SU-DHL-6 (cell line): Measurements from ENCODE around the gene NKX1-2.

ENCODE experiments used
- H2AFZ ChIP-seq: fragments of 200-600 bp; sonication (generic); 2 replicates; pipeline ENCODE4 v1.6.1; 2014; ENCODE audit warnings: low read depth, mild to moderate bottlenecking, moderate library complexity, mixed read lengths, antibody characterized with exemption, low read length; ENCODE audit not compliant: severe bottlenecking
- H3F3A ChIP-seq: fragments of 200-600 bp; shearing (Covaris generic); 2 replicates; pipeline ENCODE4 v1.6.0; 2016; ENCODE audit warnings: antibody characterized with exemption, mild to moderate bottlenecking; ENCODE audit not compliant: insufficient read depth
- H3K27ac ChIP-seq: fragments of 200-600 bp; sonication (generic); 2 replicates; pipeline ENCODE4 v1.5.1; 2016; ENCODE audit warnings: low read depth, mild to moderate bottlenecking, low read length, moderate library complexity, mixed read lengths
- H3K27me3 ChIP-seq: fragments of 200-600 bp; sonication (generic), shearing (Covaris generic); 2 replicates; pipeline ENCODE4 v1.6.0; 2014; ENCODE audit warnings: mild to moderate bottlenecking, low read length
- H3K36me3 ChIP-seq: fragments of 200-600 bp; sonication (generic); 2 replicates; pipeline ENCODE4 v1.6.1; 2014; ENCODE audit warnings: mild to moderate bottlenecking, low read length, mixed read lengths
- H3K4me2 ChIP-seq: fragments of 300-600, 200-600 bp; shearing (Covaris generic), sonication (generic); 2 replicates; pipeline ENCODE4 v1.6.0; 2014; ENCODE audit warnings: low read length, low read depth, mild to moderate bottlenecking; ENCODE audit not compliant: poor library complexity, severe bottlenecking
- H3K4me3 ChIP-seq: fragments of 200-600 bp; sonication (generic); 2 replicates; pipeline ENCODE4 v1.5.1; 2014; ENCODE audit warnings: antibody characterized with exemption, low read length, mild to moderate bottlenecking, mixed read lengths; ENCODE audit not compliant: insufficient read depth, poor library complexity, severe bottlenecking
- H3K79me2 ChIP-seq: fragments of 200-600 bp; sonication (generic); 2 replicates; pipeline ENCODE4 v1.6.1; 2014; ENCODE audit warnings: mild to moderate bottlenecking, low read length, moderate library complexity; ENCODE audit not compliant: insufficient read depth
- H3K9ac ChIP-seq: fragments of 200-600 bp; sonication (generic); 2 replicates; pipeline ENCODE4 v1.7.0; 2014; ENCODE audit warnings: mild to moderate bottlenecking, low read length
- H3K9me2 ChIP-seq: fragments of 200-600 bp; sonication (generic); replicated peaks from 2 replicates; pipeline ENCODE4 v1.6.1; 2014; ENCODE audit warnings: low read length; ENCODE audit not compliant: insufficient read depth
- H3K9me3 ChIP-seq: fragments of 200-600 bp; sonication (generic); 2 replicates; pipeline ENCODE4 v1.6.1; 2014; ENCODE audit warnings: low read length, mixed read lengths; ENCODE audit not compliant: insufficient read depth
- H4K20me1 ChIP-seq: fragments of 200-600 bp; sonication (generic); 2 replicates; pipeline ENCODE4 v1.6.1; 2014; ENCODE audit warnings: low read depth, mild to moderate bottlenecking, antibody characterized with exemption, low read length, moderate library complexity, mixed read lengths
- EZH2phosphoT487 ChIP-seq: fragments of 200-600 bp; sonication (generic), shearing (Covaris generic); conservative IDR thresholded peaks from 2 replicates; pipeline ENCODE4 v1.6.1; 2018; ENCODE audit warnings: mild to moderate bottlenecking, antibody characterized with exemption, low read length, moderate library complexity, mixed read lengths
- TF ChIP-seq, protein P1 (sequence below): fragments of 200-600 bp; sonication (generic); IDR thresholded peaks from one replicate; pipeline ENCODE4 v1.5.1; 2017; ENCODE audit warnings: antibody characterized with exemption, mild to moderate bottlenecking, low read length, moderate library complexity; ENCODE audit not compliant: insufficient read depth, poor library complexity, severe bottlenecking

NKX1-2 gene

DNA sequence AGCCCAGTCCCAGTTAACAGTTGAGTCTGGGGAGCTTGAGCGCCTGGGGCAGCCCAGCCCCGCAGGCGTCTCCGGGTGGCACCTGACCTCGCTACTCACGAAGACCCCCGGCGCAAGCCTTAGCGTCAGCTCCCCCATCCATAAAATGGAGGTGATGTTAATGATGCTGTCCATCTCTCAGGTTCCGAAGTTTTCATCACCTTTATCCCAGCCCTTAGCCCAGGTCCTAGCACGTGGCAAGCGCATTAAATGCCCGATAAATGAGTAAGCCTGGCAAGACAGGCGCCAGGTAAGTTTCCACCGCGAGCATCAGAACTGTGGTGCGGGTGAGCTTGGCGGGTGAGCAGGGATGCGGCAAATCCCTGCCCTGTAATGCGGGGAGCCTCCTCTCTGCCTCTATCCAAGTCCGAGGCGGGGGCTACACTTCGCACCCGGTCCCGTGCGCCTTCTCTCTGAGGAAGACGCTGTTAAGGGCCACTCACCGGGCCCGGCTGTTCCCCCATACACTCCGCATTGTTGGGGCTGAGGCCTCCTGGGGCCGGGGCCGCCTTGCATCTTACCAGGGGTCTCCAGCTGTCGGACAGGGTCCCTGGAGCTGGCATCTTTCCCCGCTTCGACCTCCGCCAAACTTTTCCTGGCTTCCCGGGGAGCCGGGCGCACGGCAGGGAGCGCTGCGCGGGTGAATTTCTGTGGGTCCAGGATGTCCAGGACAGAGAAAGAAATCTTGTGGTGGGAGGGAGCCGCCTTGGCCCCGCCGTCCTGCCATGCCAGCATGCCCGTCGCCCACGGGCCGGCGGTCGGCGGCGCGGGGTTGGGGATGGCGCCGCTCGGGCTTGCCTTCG lies 444 bp downstream of the NKX1-2 start:
- H3K27me3 ChIP-seq: 0 out of 2 replicates have a peak, but pooled peaks cover 3% of the 10 kb centered on the region
- no peaks in the 10 kb centered on the region for H3K9me2 ChIP-seq
- H3K4me3 ChIP-seq: no peak overlapping the region
- no peaks in the 10 kb centered on the region for H3K79me2 ChIP-seq
- H4K20me1 ChIP-seq: no peaks in the 10 kb centered on the region
- no peak for TF ChIP-seq EZH2phosphoT487
- TF ChIP-seq, protein P1, sequence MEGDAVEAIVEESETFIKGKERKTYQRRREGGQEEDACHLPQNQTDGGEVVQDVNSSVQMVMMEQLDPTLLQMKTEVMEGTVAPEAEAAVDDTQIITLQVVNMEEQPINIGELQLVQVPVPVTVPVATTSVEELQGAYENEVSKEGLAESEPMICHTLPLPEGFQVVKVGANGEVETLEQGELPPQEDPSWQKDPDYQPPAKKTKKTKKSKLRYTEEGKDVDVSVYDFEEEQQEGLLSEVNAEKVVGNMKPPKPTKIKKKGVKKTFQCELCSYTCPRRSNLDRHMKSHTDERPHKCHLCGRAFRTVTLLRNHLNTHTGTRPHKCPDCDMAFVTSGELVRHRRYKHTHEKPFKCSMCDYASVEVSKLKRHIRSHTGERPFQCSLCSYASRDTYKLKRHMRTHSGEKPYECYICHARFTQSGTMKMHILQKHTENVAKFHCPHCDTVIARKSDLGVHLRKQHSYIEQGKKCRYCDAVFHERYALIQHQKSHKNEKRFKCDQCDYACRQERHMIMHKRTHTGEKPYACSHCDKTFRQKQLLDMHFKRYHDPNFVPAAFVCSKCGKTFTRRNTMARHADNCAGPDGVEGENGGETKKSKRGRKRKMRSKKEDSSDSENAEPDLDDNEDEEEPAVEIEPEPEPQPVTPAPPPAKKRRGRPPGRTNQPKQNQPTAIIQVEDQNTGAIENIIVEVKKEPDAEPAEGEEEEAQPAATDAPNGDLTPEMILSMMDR: no peak
- no peak overlapping the region for H2AFZ ChIP-seq
- H3K4me2 ChIP-seq: no peak overlapping the region
- H3F3A ChIP-seq: no peaks in the 10 kb centered on the region
- no peak overlapping the region for H3K27ac ChIP-seq
- H3K9ac ChIP-seq: no peak overlapping the region
- no peaks in the 10 kb centered on the region for H3K36me3 ChIP-seq
- no peaks in the 10 kb centered on the region for H3K9me3 ChIP-seq

DNA sequence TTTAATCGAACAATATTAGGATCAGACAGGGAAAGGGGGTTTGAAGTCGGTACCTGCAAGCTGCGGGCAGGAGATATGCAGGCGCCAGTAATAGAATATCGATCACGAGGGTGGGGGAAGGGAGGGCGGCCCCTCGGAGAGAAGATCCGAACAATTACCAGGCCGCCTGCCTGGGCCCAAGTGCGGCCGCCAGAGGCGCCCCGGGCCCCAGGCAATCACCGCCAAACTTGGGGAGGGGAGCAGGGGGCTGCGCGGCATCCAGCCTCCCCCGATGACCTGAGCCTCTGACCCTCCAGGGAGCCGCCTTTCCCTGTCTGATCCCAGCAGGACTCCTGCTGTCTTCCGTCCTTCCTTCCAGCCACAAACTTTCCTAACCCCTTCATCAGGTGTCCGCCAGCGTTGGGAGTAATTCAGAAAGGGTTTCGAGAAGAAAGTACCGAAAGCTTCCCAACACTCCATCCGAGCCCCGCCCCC lies 1.1 kb downstream of the NKX1-2 start:
- no peak overlapping the region for H3K9ac ChIP-seq
- H3K27ac ChIP-seq: no peak overlapping the region
- no peak overlapping the region for H3K4me3 ChIP-seq
- 0 out of 2 replicates have a peak, but pooled peaks cover 3% of the 10 kb centered on the region for H3K27me3 ChIP-seq
- no peaks in the 10 kb centered on the region for H3K36me3 ChIP-seq
- no peaks in the 10 kb centered on the region for H3K79me2 ChIP-seq
- no peak overlapping the region for H3K4me2 ChIP-seq
- no peaks in the 10 kb centered on the region for H3K9me2 ChIP-seq
- H2AFZ ChIP-seq: no peak overlapping the region
- H4K20me1 ChIP-seq: no peaks in the 10 kb centered on the region
- TF ChIP-seq, protein P1: no peak
- TF ChIP-seq EZH2phosphoT487: no peak
- no peaks in the 10 kb centered on the region for H3F3A ChIP-seq
- no peaks in the 10 kb centered on the region for H3K9me3 ChIP-seq

DNA sequence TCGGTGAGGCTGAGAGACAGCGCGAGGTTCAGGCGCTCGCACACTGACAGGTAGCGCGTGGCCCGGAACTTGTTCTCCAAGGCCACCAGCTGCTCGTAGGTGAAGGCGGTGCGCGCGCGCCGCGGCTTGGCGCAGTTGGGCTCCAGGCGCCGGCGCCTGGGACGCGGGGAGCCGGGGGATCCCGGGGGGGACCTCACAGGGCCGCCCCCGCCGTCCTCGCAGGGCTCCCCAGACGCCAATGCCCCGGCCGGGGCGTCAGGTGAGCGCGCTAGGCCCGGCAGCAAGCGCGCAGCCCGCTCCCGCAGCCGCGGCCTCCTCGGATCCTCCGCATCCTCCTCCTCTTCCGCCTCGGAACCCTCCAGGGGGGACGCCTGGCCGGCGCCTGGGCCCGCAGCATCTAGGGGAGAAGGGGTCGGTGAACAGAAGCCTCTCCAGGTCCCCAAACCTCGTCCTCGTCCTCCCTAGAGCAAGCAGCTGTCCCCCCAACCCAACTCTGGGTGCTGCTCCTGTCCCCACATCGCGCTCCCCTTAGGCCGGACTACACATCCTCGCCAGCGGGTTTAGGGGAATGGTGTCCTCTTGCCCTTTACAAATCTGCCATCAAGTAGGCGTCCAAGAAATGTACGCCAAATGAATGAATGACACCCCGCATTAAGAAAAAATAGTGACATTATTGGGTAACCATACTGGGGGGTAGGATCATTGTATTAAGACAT lies 1.9 kb downstream of the NKX1-2 start:
- H3K79me2 ChIP-seq: no peaks in the 10 kb centered on the region
- H3K9me3 ChIP-seq: no peaks in the 10 kb centered on the region
- no peak overlapping the region for H3K4me3 ChIP-seq
- TF ChIP-seq, protein P1: no peak
- no peak for TF ChIP-seq EZH2phosphoT487
- H2AFZ ChIP-seq: no peak overlapping the region
- H4K20me1 ChIP-seq: no peaks in the 10 kb centered on the region
- H3F3A ChIP-seq: no peaks in the 10 kb centered on the region
- H3K9ac ChIP-seq: no peak overlapping the region
- H3K27me3 ChIP-seq: 0 out of 2 replicates have a peak, but pooled peaks cover 3% of the 10 kb centered on the region
- no peak overlapping the region for H3K4me2 ChIP-seq
- H3K36me3 ChIP-seq: no peaks in the 10 kb centered on the region
- no peaks in the 10 kb centered on the region for H3K9me2 ChIP-seq
- no peak overlapping the region for H3K27ac ChIP-seq
